Inflammatory macrophage treated with lipopolysaccharide for 1 hour (primary cell): Measurements from ENCODE around the gene SPTB.

Experiments
- DNase-seq, 2 donors: peaks; one replicate each; pipeline ENCODE4 v3.0.0-alpha.2; 2020 to 2022

Gene SPTB

GRCh38 chr14:64704143-64704742, 175.5 kb downstream of the SPTB start, which contains the start of gene PLEKHG3:
Gene PLEKHG3 (plus strand): TSS chr14:64704424. CDS start chr14:64727632, 23,208 bp downstream.
- no peak for DNase-seq

GRCh38 chr14:64703395-64704142, 176.1 kb downstream of the SPTB start:
- DNase-seq: peak; percentile 45 to 56

GRCh38 chr14:64702493-64703394, 177.0 kb downstream of the SPTB start:
- DNase-seq: no peak

- peak in 1 of 2 donors; percentile 38 for DNase-seq
Measured at GRCh38 chr14:64701660-64702059, 178.0 kb downstream of the SPTB start.

GRCh38 chr14:64700894-64701293, 178.8 kb downstream of the SPTB start:
- no peak for DNase-seq

- DNase-seq: no peak
Measured at GRCh38 chr14:64700290-64700689, 179.4 kb downstream of the SPTB start.

- peak; percentile 85 to 90 for DNase-seq
Measured at GRCh38 chr14:64698903-64699302, 180.8 kb downstream of the SPTB start.

- DNase-seq: no peak
Measured at GRCh38 chr14:64696355-64696857, 183.3 kb downstream of the SPTB start.
